Gastrocnemius medialis (tissue), 4 donors: ENCODE measurements around the gene RGS1. TPM values are rescaled to one million over a fixed set of nuclear protein-coding genes. Genes with fewer than 3 reads are reported as not detected.

Source experiments
- ATAC-seq, 2 donors: fragments of 150-250 bp; one replicate each; pipeline ENCODE4 v1.9.1; 2016
- DNase-seq, 2 donors: peaks; one replicate each; pipeline ENCODE4 v3.0.0-alpha.2; 2019
- H3K27ac ChIP-seq, 4 donors: fragments of 200-600 bp; sonication (generic); 1 replicate in 1 of 4; 2 replicates in 3 of 4; pipeline ENCODE4 v1.5.1; 2016 to 2018; ENCODE audit warnings: mild to moderate bottlenecking in 2 of 4, moderate library complexity in 1 of 4
- H3K27me3 ChIP-seq, 3 donors: fragments of 200-600 bp; sonication (generic) in 2 of 3; 1 replicate in 1 of 3; 2 replicates in 2 of 3; pipeline versions ENCODE4 v1.5.1 to v1.6.0; 2016 to 2019; ENCODE audit warnings: mild to moderate bottlenecking in 1 of 3, moderate library complexity in 1 of 3
- H3K36me3 ChIP-seq, 2 donors: fragments of 200-600 bp; sonication (generic) in 1 of 2; one replicate each; pipeline ENCODE4 v1.5.1; 2017 to 2018
- H3K4me1 ChIP-seq, 2 donors: fragments of 200-600 bp; sonication (generic) in 1 of 2; one replicate each; pipeline ENCODE4 v1.5.1; 2016 to 2017; ENCODE audit warnings: mild to moderate bottlenecking in 2 of 2
- H3K4me3 ChIP-seq, 4 donors: fragments of 200-600 bp; sonication (generic) in 3 of 4; 1 replicate in 1 of 4; 2 replicates in 3 of 4; pipeline ENCODE4 v1.5.1; 2016 to 2019; ENCODE audit warnings: mild to moderate bottlenecking in 2 of 4
- H3K9me3 ChIP-seq, 3 donors: fragments of 200-600 bp; sonication (generic) in 2 of 3; 1 replicate in 1 of 3; 2 replicates in 2 of 3; pipeline ENCODE4 v1.5.1; 2016 to 2019
- CTCF ChIP-seq, 5 experiments: fragments of 450-650 bp in 3 of 5; fragments of 200-600 bp in 2 of 5; sonication (generic) in 2 of 5; IDR thresholded peaks in 4 of 5; conservative IDR thresholded peaks in 1 of 5; 1 replicate in 4 of 5; 2 replicates in 1 of 5; pipeline ENCODE4 v1.5.1; 2016 to 2019; ENCODE audit warnings: antibody characterized with exemption in 5 of 5, mild to moderate bottlenecking in 3 of 5, moderate library complexity in 3 of 5
- POLR2A ChIP-seq, 2 donors: fragments of 450-650 bp; IDR thresholded peaks; one replicate each; pipeline ENCODE4 v1.6.1; 2017; ENCODE audit warnings: antibody characterized with exemption in 2 of 2, mild to moderate bottlenecking in 2 of 2, moderate library complexity in 2 of 2
- in situ Hi-C, 4 donors: fragments of 200-750 bp; cut with MboI; loops; one replicate each; pipeline versions ENCODE4 v1.15.0 to v1.8.0; 2017; ENCODE audit warnings: low sequenced_read_pairs in 4 of 4
- intact Hi-C: fragments of 100-400 bp; cut with DNase I; formaldehyde crosslinking; loops from one replicate; pipeline ENCODE4 v1.15.1; 2023; ENCODE audit warnings: low total_unique reads
- total RNA-seq, 4 donors: library from RNA; depleted of rRNA; stranded (reverse); fragments of >200 nt; gene quantifications; one replicate each; pipeline versions ENCODE4 v1.1.0 to v1.2.3, GENCODE V29; 2016

RGS1 gene
- total RNA-seq, 4 donors from 2014 or later: 1.0 to 4.9 (median 3.5) TPM

- Histone ChIP-seq H3K27me3 (no peaks in the 10 kb centered on the region), H3K27ac (no peak overlapping the region), H3K36me3 (no peaks in the 10 kb centered on the region), H3K4me3 (no peak overlapping the region), H3K9me3 (no peaks in the 10 kb centered on the region), H3K4me1 (no peaks in the 10 kb centered on the region)
- intact Hi-C loops: no loop called here
- TF ChIP-seq CTCF (IDR thresholded peaks at IDR 0.05 in 4 of 5, conservative IDR thresholded peaks at IDR 0.05 in 1 of 5) (no peak), POLR2A (IDR thresholded peaks at IDR 0.05) (no peak)
- DNase-seq (no peak), ATAC-seq (no peak)
- in situ Hi-C loops: no loop called here
These were observed 17.6 kb downstream of the RGS1 start for GRCh38 chr1:192592981-192593708.

- no peak overlapping the region for H3K4me3 ChIP-seq
- H3K9me3 ChIP-seq: no peaks in the 10 kb centered on the region
- H3K36me3 ChIP-seq: no peaks in the 10 kb centered on the region
- TF ChIP-seq POLR2A (IDR thresholded peaks at IDR 0.05): no peak
- no peak for TF ChIP-seq CTCF (IDR thresholded peaks at IDR 0.05 in 4 of 5, conservative IDR thresholded peaks at IDR 0.05 in 1 of 5)
- H3K4me1 ChIP-seq: no peaks in the 10 kb centered on the region
- no peak for DNase-seq
- ATAC-seq: no peak
- in situ Hi-C loops: no loop called here
- intact Hi-C loops: no loop called here
- no peaks in the 10 kb centered on the region for H3K27me3 ChIP-seq
- no peak overlapping the region for H3K27ac ChIP-seq
These were observed 19.7 kb downstream of the RGS1 start for GRCh38 chr1:192595299-192595698.

- H3K4me3 ChIP-seq: no peak overlapping the region
- intact Hi-C loops: no loop called here
- in situ Hi-C loops: no loop called here
- ATAC-seq (no peak), DNase-seq (no peak)
- no peaks in the 10 kb centered on the region for H3K4me1 ChIP-seq
- no peaks in the 10 kb centered on the region for H3K27me3 ChIP-seq
- H3K27ac ChIP-seq: no peak overlapping the region
- no peak for TF ChIP-seq CTCF (IDR thresholded peaks at IDR 0.05 in 4 of 5, conservative IDR thresholded peaks at IDR 0.05 in 1 of 5)
- no peak for TF ChIP-seq POLR2A (IDR thresholded peaks at IDR 0.05)
- no peaks in the 10 kb centered on the region for H3K36me3 ChIP-seq
- no peaks in the 10 kb centered on the region for H3K9me3 ChIP-seq
These were observed 23.0 kb downstream of the RGS1 start for GRCh38 chr1:192598589-192598988.

DNA sequence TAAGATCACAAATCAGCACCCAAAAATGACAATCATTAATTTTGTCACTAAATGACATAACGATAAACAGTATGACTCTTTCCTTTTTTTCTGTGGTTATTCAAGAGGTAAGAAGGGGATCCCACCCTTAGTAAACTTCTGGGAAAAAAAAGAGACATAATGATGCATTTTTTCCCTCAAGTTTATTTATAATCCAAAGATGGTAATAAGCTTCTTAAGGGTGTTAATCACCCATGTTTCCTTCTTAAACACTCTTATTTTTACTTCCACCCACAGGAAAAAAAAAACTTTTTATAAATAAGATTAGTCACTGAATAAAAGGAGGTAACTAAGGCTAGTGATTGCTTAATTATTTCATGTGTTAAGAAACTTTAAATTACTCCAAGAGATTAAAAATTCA is 24.7 kb downstream of the RGS1 start:
- intact Hi-C loops: no loop called here
- H3K36me3 ChIP-seq: no peaks in the 10 kb centered on the region
- ATAC-seq (no peak), DNase-seq (no peak)
- no peak overlapping the region for H3K27ac ChIP-seq
- H3K4me3 ChIP-seq: no peak overlapping the region
- TF ChIP-seq CTCF (IDR thresholded peaks at IDR 0.05 in 4 of 5, conservative IDR thresholded peaks at IDR 0.05 in 1 of 5) (no peak), POLR2A (IDR thresholded peaks at IDR 0.05) (no peak)
- H3K4me1 ChIP-seq: peaks cover 0 to 2% of the 10 kb centered on the region in 2 donors
- no peaks in the 10 kb centered on the region for H3K27me3 ChIP-seq
- in situ Hi-C loops: loop anchor here in 3 of 4 donors (5.0 to 10.0 kb wide), 2 partner anchors 123 to 125 kb away; no protein-coding TSS in a partner anchor
- H3K9me3 ChIP-seq: no peaks in the 10 kb centered on the region
